DND-41 (cell line): ENCODE results near the gene POLR2F.

Experiments used
- ATAC-seq: fragments of 200-7000 bp; cut with Tn5 transposase; 3 replicates; pipeline ENCODE4 v1.9.1; 2021; ENCODE audit warnings: low read depth; ENCODE audit not compliant: insufficient read depth
- DNase-seq: peaks from one replicate; pipeline ENCODE4 v3.0.0-alpha.2; 2020
- H2AFZ ChIP-seq: 2 replicates; pipeline ENCODE4 v1.6.0; 2012; ENCODE audit warnings: low read depth, low read length
- H3K27ac ChIP-seq: 2 replicates; pipeline ENCODE4 v1.5.1; 2012; ENCODE audit warnings: low read length, inconsistent platforms
- H3K27me3 ChIP-seq: fragments of 200-600 bp; sonication (generic); 2 replicates; pipeline ENCODE4 v1.6.0; 2012; ENCODE audit warnings: low read length, mild to moderate bottlenecking, inconsistent platforms; ENCODE audit not compliant: insufficient read depth, poor library complexity
- H3K36me3 ChIP-seq: 2 replicates; pipeline ENCODE4 v1.5.1; 2012; ENCODE audit warnings: low read length, inconsistent platforms; ENCODE audit not compliant: insufficient read depth
- H3K4me1 ChIP-seq: 2 replicates; pipeline ENCODE4 v1.5.1; 2012; ENCODE audit warnings: mild to moderate bottlenecking, low read length; ENCODE audit not compliant: insufficient read depth
- H3K4me2 ChIP-seq: 2 replicates; pipeline ENCODE4 v1.6.0; 2012; ENCODE audit warnings: mild to moderate bottlenecking, moderate library complexity, low read length, inconsistent platforms; ENCODE audit not compliant: insufficient read depth
- H3K4me3 ChIP-seq, 2 experiments: fragments of 200-600 bp in 1 of 2; shearing (Covaris generic) in 1 of 2; 2 replicates each; pipeline ENCODE4 v1.5.1; 2012 to 2016; ENCODE audit warnings: inconsistent platforms in 2 of 2, low read length in 2 of 2, mild to moderate bottlenecking in 2 of 2, low read depth in 1 of 2, moderate library complexity in 1 of 2
- H3K79me2 ChIP-seq: 2 replicates; pipeline ENCODE4 v1.6.0; 2012; ENCODE audit warnings: low read length, inconsistent platforms; ENCODE audit not compliant: insufficient read depth
- H3K9ac ChIP-seq: 2 replicates; pipeline ENCODE4 v1.6.0; 2012; ENCODE audit warnings: low read depth, mild to moderate bottlenecking, inconsistent platforms, low read length, moderate library complexity
- H3K9me3 ChIP-seq: 2 replicates; pipeline ENCODE4 v1.5.1; 2012; ENCODE audit warnings: low read length, moderate library complexity, mild to moderate bottlenecking, inconsistent platforms; ENCODE audit not compliant: insufficient read depth, severe bottlenecking
- H4K20me1 ChIP-seq: 2 replicates; pipeline ENCODE4 v1.6.0; 2012; ENCODE audit warnings: low read length; ENCODE audit not compliant: insufficient read depth
- EZH2 ChIP-seq: IDR thresholded peaks from 3 replicates; pipeline ENCODE4 v1.6.1; 2012; ENCODE audit warnings: borderline replicate concordance, low read depth, mild to moderate bottlenecking, moderate library complexity, low read length, inconsistent platforms; ENCODE audit not compliant: severe bottlenecking
- TF ChIP-seq, protein P1 (sequence below): IDR thresholded peaks from 2 replicates; pipeline ENCODE4 v1.5.1; 2012; ENCODE audit warnings: borderline replicate concordance, low read length, moderate library complexity, mild to moderate bottlenecking; ENCODE audit not compliant: poor library complexity, severe bottlenecking; ENCODE audit errors: extremely low read depth

The POLR2F gene

DNA sequence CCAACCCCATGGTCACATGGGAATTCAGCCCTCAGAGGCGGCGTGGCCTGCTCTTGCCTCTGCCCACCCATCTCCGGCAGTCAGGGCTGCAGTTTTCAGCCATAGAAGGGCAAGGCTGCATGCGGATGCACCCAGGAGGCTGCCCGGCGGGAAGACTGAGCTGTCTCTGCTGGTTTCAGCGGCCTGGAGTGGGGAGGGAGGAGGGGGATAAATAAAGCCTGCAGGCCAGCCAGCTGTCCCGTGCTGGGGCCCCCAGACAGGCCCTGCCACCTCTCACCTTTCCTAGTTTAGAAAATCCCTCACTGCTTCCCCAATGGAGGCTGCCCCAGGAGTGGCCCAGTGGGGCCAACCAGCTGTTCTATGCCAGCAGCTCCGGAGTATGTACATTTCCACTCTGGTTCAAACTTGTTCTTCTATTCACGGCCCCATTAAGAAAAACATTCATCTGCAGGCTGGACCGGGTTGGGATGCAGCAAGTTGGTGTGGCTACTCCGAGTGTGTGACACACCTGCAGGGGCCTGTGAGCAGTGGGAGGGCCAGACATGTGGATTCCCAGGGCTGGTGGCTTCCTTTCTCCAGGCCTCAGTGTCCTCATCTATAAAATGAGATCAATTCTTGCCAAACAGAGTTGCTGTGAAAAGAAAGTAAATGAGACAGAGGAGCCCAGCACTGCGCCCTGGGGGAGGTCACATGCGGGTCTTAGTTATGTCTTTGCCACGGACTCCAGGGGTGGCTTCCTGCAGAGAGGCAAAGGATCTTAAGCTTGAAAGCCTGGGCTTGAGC, 42.4 kb upstream of the POLR2F start:
- H3K9me3 ChIP-seq: no peaks in the 10 kb centered on the region
- TF ChIP-seq EZH2: no peak
- TF ChIP-seq, protein P1, sequence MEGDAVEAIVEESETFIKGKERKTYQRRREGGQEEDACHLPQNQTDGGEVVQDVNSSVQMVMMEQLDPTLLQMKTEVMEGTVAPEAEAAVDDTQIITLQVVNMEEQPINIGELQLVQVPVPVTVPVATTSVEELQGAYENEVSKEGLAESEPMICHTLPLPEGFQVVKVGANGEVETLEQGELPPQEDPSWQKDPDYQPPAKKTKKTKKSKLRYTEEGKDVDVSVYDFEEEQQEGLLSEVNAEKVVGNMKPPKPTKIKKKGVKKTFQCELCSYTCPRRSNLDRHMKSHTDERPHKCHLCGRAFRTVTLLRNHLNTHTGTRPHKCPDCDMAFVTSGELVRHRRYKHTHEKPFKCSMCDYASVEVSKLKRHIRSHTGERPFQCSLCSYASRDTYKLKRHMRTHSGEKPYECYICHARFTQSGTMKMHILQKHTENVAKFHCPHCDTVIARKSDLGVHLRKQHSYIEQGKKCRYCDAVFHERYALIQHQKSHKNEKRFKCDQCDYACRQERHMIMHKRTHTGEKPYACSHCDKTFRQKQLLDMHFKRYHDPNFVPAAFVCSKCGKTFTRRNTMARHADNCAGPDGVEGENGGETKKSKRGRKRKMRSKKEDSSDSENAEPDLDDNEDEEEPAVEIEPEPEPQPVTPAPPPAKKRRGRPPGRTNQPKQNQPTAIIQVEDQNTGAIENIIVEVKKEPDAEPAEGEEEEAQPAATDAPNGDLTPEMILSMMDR: no peak
- no peaks in the 10 kb centered on the region for H3K27me3 ChIP-seq
- no peak overlapping the region for H3K4me2 ChIP-seq
- no peak for ATAC-seq
- no peak for DNase-seq
- H2AFZ ChIP-seq: no peak overlapping the region
- peaks cover 11% of the 10 kb centered on the region for H3K36me3 ChIP-seq
- peaks cover 14% of the 10 kb centered on the region for H3K4me1 ChIP-seq
- no peak overlapping the region for H3K27ac ChIP-seq
- H3K4me3 ChIP-seq: no peak overlapping the region
- no peaks in the 10 kb centered on the region; the same call in 1 of the 2 replicates for H3K79me2 ChIP-seq
- H3K9ac ChIP-seq: no peak overlapping the region
- H4K20me1 ChIP-seq: no peaks in the 10 kb centered on the region; the same call in 1 of the 2 replicates

DNA sequence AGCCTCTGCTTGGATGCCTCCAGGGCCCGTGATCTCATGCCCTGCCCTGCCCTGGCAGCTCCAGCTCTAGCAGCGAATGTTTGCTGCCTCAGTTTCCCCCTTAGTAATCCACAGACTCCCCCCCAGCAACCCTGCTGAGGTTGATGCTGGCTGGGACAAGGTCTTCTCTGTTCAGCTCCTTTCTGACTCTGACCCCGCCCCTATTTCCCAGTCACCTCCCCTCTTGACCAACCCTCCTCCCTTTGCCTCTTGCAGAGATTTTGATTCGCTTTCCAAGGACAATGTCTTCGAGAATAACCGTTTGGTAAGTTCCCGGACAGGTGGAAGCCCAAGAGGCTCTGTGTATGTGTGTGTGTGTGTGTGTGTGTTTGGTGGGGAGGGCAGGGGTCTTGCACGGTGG, 41.8 kb upstream of the POLR2F start:
- peaks cover 15% of the 10 kb centered on the region for H3K36me3 ChIP-seq
- no peaks in the 10 kb centered on the region for H3K9me3 ChIP-seq
- H2AFZ ChIP-seq: no peak overlapping the region
- no peaks in the 10 kb centered on the region; the same call in 1 of the 2 replicates for H4K20me1 ChIP-seq
- H3K9ac ChIP-seq: no peak overlapping the region
- TF ChIP-seq, protein P1: no peak
- TF ChIP-seq EZH2: no peak
- H3K4me3 ChIP-seq: no peak overlapping the region
- ATAC-seq (no peak), DNase-seq (no peak)
- H3K27ac ChIP-seq: no peak overlapping the region
- H3K4me2 ChIP-seq: no peak overlapping the region
- peaks cover 12% of the 10 kb centered on the region for H3K4me1 ChIP-seq
- no peaks in the 10 kb centered on the region; the same call in 1 of the 2 replicates for H3K79me2 ChIP-seq
- H3K27me3 ChIP-seq: no peaks in the 10 kb centered on the region

DNA sequence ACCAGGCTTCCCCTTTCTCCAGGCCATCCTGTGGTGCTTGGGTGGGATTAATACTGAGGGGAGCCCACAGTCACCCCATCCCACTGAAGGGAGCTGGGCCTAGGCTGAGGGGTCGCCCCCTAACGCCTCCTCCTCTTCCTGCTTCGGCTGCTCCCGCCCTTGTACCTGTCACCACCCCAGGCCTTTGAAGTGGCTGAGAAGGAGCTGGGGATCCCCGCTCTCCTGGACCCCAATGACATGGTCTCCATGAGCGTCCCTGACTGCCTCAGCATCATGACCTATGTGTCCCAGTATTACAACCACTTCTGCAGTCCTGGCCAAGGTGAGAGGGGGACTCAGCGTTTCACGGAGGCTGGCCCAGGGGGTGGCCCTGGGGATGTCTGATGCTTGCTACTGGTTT, 41.3 kb upstream of the POLR2F start:
- no peak overlapping the region for H3K4me2 ChIP-seq

More for the DNA sequence above, 41.3 kb upstream of the POLR2F start:
- H4K20me1 ChIP-seq: no peaks in the 10 kb centered on the region; the same call in 1 of the 2 replicates
- no peaks in the 10 kb centered on the region for H3K9me3 ChIP-seq
- H3K36me3 ChIP-seq: peaks cover 16% of the 10 kb centered on the region
- H3K79me2 ChIP-seq: no peaks in the 10 kb centered on the region
- DNase-seq (no peak), ATAC-seq (no peak)
- H2AFZ ChIP-seq: no peak overlapping the region
- no peak for TF ChIP-seq EZH2
- TF ChIP-seq, protein P1: no peak
- peaks cover 8% of the 10 kb centered on the region for H3K4me1 ChIP-seq
- H3K27me3 ChIP-seq: no peaks in the 10 kb centered on the region
- H3K27ac ChIP-seq: no peak overlapping the region
- no peak overlapping the region for H3K9ac ChIP-seq
- no peak overlapping the region for H3K4me3 ChIP-seq
